Ramos (cell line): Measurements from ENCODE around the gene PKM.

Experiments
- in situ Hi-C: fragments of 300-500 bp; cut with MboI; formaldehyde crosslinking; loops from one replicate; pipeline ENCODE4 v1.14.3; 2022; ENCODE audit warnings: low sequenced_read_pairs; ENCODE audit not compliant: unreplicated experiment

PKM gene

GRCh38 chr15:72236381-72237003 is 5.5 kb upstream of the PKM start:
- in situ Hi-C loops = no loop called here

GRCh38 chr15:72235298-72235697 is 4.3 kb upstream of the PKM start:
- in situ Hi-C loops = no loop called here

- in situ Hi-C loops = no loop called here
These were observed 2.8 kb upstream of the PKM start for GRCh38 chr15:72233769-72234168.

- in situ Hi-C loops = no loop called here
These were observed 966 bp upstream of the PKM start for GRCh38 chr15:72231833-72232478.

GRCh38 chr15:72230197-72231065 is 559 bp downstream of the PKM start:
- in situ Hi-C loops = no loop called here

- in situ Hi-C loops = no loop called here
These were observed 1.1 kb downstream of the PKM start for GRCh38 chr15:72229947-72230196.

GRCh38 chr15:72229076-72229946 is 1.7 kb downstream of the PKM start:
- in situ Hi-C loops = no loop called here

GRCh38 chr15:72227720-72228119 is 3.3 kb downstream of the PKM start:
- in situ Hi-C loops = no loop called here

- in situ Hi-C loops = no loop called here
These were observed 3.8 kb downstream of the PKM start for GRCh38 chr15:72227192-72227586.

GRCh38 chr15:72223278-72223677 is 7.7 kb downstream of the PKM start:
- in situ Hi-C loops = no loop called here

- in situ Hi-C loops = no loop called here
These were observed 8.6 kb downstream of the PKM start for GRCh38 chr15:72222393-72222792.

GRCh38 chr15:72220687-72221086 is 10.3 kb downstream of the PKM start:
- in situ Hi-C loops = no loop called here

- in situ Hi-C loops = no loop called here
These were observed 13.8 kb downstream of the PKM start for GRCh38 chr15:72217216-72217615.

- in situ Hi-C loops = no loop called here
These were observed 14.9 kb downstream of the PKM start for GRCh38 chr15:72216079-72216478.

- in situ Hi-C loops = no loop called here
These were observed 23.4 kb downstream of the PKM start for GRCh38 chr15:72207558-72208085.

- in situ Hi-C loops = no loop called here
These were observed 24.4 kb downstream of the PKM start for GRCh38 chr15:72206677-72207000.

- in situ Hi-C loops = no loop called here
These were observed 24.9 kb downstream of the PKM start for GRCh38 chr15:72205896-72206676.

- in situ Hi-C loops = no loop called here
These were observed 25.7 kb downstream of the PKM start for GRCh38 chr15:72205273-72205672.

GRCh38 chr15:72203507-72203837 is 27.5 kb downstream of the PKM start:
- in situ Hi-C loops = no loop called here
